HEK293 (cell line): Measurements from ENCODE around the gene TADA3.

Experiments used
- CTCF ChIP-seq: fragments of 450-650 bp; formaldehyde crosslinking; IDR thresholded peaks from 2 replicates; pipeline ENCODE4 v1.5.1; 2016; ENCODE audit warnings: missing biosample characterization, missing genetic modification characterization
- KLF1 ChIP-seq: fragments of 450-650 bp; formaldehyde crosslinking; IDR thresholded peaks from 2 replicates; pipeline ENCODE4 v1.5.1; 2016; ENCODE audit warnings: missing biosample characterization, missing genetic modification characterization
- ZFP37 ChIP-seq: fragments of 450-650 bp; formaldehyde crosslinking; IDR thresholded peaks from 2 replicates; pipeline ENCODE4 v1.5.1; 2016; ENCODE audit warnings: missing biosample characterization, missing genetic modification characterization
- ZNF10 ChIP-seq: fragments of 450-650 bp; formaldehyde crosslinking; IDR thresholded peaks from 2 replicates; pipeline ENCODE4 v1.5.1; 2017; ENCODE audit warnings: missing biosample characterization, missing genetic modification characterization
- ZNF600 ChIP-seq: fragments of 450-650 bp; formaldehyde crosslinking; IDR thresholded peaks from 2 replicates; pipeline ENCODE4 v1.5.1; 2016; ENCODE audit warnings: missing biosample characterization, missing genetic modification characterization

- TF ChIP-seq KLF1 (tag by site-specific recombination) (no peak), ZNF600 (tag by site-specific recombination) (no peak), CTCF (tag by site-specific recombination) (no peak), ZNF10 (tag by site-specific recombination) (no peak), ZFP37 (tag by site-specific recombination) (no peak)
Measured at GRCh38 chr3:9837701-9838582, 45.7 kb upstream of the TADA3 start.
